HG03439 (cell line): Measurements from ENCODE around the gene AKT2.

Source experiments
- ATAC-seq: cut with Tn5 transposase; IDR thresholded peaks from one replicate; pipeline ENCODE4 v1.9.1; 2021; ENCODE audit warnings: mild to moderate bottlenecking, moderate library complexity; ENCODE audit not compliant: unreplicated experiment

The AKT2 gene

GRCh38 chr19:40254714-40255418, 30.3 kb downstream of the AKT2 start:
- no peak for ATAC-seq

GRCh38 chr19:40253611-40254092, 31.5 kb downstream of the AKT2 start:
- no peak for ATAC-seq

GRCh38 chr19:40252395-40252794, 32.8 kb downstream of the AKT2 start:
- no peak for ATAC-seq

DNA sequence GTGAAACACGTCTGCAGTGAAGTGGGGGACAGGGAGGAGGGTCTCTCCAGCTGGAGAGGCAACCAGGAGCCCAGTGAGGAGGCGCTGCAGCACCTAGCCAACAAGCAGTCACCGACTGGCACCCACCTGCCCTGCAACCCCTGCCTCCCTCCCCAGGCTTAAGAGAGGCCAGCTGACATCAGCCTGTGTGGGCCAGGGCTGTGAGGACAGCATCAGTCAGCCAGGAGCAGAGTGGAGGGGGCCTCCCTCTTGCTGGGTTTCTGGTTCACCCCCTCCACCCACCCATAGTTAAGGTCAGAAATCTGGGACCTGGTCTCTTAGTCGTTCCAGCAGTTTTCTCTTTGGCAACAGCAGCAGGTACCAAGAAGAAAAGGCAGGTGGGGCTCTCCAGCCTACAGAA, 33.2 kb downstream of the AKT2 start:
- no peak for ATAC-seq

DNA sequence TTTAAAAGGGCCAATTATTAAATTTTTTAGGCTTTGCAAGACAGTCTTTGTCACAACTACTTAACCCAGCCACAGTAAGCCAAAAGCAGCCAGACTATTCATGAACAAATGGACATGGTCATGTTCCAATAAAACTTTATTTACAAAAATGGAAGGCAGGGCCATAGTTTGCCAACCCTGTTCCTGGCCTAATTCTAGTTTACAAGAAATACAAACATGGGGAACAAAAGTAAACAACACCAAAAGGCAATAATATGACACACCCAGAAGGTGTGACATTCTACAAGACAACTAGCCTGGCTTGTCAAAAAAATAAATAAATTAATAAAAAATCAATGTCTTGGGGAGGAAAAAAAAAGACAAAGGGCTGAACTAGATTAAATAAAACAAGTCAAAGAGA, 33.9 kb downstream of the AKT2 start:
- no peak for ATAC-seq

- no peak for ATAC-seq
Observed at GRCh38 chr19:40249781-40250180, 35.4 kb downstream of the AKT2 start.

DNA sequence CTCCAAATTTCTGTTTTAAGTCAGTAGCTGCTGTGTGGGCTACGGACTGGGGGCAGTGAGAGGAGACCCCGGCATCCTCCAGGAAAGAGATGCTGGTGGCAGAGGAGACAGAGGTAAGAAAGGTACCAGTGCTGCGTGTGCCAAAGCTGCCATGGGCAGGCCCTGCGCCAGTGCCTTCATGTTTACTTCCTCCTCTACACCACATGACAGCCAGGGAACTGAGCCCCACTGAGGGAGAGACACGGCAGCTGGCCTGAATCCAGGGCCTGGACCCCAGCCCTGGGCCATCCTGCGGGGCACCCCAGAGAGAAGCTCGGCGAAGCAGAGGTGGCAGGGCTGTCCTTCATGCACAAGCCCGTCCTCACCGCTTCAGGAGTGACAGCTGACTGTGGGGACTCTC, 35.9 kb downstream of the AKT2 start:
- no peak for ATAC-seq

- no peak for ATAC-seq
Observed at GRCh38 chr19:40247735-40248262, 37.3 kb downstream of the AKT2 start.

- ATAC-seq: no peak
Observed at GRCh38 chr19:40247178-40247577, 38.0 kb downstream of the AKT2 start.

DNA sequence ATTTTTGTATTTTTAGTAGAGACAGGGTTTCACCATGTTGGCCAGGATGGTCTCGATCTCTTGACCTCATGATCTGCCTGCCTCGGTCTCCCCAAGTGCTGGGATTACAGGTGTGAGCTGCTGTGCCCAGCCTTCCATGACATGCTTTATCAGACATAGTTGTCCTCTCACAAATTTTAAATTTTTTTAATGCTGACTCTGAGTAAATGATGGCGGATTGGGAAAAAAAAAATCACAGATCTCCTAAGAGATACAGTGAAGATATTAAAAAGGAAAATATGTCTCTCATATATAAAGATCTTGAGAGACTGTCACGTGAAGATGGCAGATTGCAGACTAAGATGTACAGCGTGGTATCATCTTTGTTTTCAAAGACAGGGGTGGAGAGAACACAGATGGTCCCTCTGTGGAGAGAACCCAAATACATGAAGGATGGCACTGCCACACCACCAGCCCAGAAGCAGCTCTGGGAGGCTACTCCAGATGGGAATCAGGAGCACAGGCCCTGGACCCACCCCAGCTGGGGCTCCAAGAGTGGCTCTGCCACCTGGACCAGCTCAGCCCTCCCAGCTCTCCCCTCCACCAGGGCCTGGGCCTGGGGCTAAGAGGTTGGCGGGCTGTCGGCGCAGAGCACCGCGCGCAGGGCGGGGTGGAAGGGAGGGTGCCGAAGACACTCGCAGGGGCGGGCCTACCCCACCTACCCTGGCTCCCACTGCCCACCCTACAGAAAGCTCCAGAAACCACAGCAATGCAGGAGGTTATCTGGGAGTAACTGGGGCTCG, 38.7 kb downstream of the AKT2 start:
- no peak for ATAC-seq

DNA sequence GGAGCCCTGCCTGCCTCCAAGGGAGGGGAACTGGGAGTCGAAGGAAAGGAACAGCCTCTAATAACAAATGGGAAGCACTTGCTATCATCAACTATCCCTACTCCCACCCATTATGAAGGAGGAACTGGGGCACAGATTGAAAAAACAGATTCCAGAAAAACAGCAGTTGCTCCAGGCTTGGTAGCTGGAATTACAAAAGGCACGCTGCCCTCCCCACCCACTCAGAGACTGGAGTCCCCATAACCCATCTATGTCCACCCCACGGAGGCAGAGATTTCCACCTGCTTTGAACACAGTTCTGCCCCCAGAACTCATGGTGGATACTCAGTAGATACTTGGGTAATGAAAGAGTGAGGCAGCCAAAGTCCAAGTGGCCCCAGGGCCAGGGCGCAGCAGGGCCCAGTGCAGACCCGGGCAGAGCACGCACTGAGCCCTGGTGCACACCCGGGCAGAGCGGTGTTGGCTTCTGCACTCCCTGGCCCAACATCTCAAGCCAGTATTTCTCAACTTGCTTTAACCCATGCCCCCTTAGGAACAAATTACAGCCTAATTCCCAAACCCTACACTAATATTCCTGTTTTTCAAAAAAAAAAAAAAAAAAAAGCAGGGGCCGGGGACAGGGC, 39.5 kb downstream of the AKT2 start:
- ATAC-seq: no peak

GRCh38 chr19:40244579-40245317, 40.4 kb downstream of the AKT2 start:
- ATAC-seq: no peak

DNA sequence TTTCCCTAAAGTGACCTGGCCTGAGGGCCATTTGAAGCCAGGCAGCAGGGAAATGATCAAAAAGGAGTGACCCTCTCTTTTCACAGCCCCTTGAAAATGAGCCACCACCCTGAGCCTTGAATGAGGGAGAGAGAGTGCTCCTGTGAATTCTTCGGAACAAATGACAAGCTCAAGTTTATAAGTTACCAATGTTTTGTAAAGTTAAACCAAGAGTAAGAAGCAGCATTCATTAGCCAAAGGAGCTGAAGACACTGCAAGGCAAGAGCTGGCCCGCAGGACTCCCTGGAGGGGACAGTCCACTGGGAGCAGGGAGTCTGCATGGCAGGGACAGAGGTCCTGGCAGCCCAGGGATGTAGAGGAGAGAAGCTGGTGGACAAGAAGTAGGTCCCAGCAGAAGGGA, 42.0 kb downstream of the AKT2 start:
- no peak for ATAC-seq

DNA sequence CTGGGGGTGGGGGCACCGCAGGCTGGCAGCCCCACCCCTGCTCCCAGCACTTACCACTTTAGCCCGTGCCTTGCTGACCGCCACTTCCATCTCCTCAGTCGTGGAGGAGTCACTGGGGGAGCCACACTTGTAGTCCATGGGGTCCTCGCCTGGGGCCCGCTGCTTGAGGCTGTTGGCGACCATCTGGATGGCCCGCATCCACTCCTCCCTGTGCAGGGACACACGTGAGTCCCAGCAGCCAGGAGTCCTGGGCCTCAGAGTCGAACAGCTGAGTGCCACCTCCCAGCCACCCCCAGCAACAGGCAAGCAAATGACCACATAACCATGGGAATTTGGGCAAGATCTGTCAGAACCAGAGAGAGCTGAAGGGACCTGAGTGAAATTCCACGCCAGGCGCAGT, 42.7 kb downstream of the AKT2 start:
- ATAC-seq: no peak

GRCh38 chr19:40241809-40242384, 43.2 kb downstream of the AKT2 start:
- ATAC-seq: no peak

GRCh38 chr19:40241125-40241808, 43.9 kb downstream of the AKT2 start:
- no peak for ATAC-seq

GRCh38 chr19:40240332-40240731, 44.8 kb downstream of the AKT2 start:
- no peak for ATAC-seq

DNA sequence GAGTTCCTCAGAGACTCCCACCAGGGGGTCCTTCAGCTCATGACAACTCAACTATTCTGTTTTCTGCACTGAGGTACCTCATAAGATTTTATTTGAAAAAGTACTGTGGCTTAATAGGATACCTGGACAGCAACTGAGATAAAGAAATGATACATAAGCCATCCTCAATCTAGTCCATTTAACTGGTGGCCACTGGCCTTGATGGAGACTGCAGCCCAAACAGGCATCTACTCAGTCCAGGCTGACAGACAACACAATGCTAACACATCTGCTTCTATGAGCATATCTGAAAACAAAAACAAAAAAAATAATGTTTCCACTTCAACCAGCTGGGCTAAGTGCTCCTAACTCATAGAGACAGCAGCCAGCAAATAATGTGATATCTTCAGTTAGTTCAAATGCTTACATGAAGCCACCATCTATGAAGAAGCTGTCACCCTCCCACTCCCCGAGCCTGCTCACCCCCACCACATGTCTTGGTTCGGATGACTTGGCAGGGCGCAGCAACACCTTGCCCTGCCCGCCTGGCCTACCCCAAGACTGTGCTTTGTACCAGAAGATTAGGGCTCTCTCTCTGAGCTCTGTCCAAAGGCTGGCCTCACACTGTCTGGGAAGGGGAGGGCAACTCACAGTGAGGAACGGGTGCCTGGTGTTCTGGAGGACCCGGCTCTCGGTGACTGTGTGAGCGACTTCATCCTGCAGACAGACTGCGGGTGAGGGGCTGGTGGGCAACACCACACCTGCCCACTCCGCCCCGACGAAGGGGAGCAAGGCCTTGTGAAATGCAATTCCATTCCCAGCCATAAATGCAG, 45.5 kb downstream of the AKT2 start:
- ATAC-seq: no peak

DNA sequence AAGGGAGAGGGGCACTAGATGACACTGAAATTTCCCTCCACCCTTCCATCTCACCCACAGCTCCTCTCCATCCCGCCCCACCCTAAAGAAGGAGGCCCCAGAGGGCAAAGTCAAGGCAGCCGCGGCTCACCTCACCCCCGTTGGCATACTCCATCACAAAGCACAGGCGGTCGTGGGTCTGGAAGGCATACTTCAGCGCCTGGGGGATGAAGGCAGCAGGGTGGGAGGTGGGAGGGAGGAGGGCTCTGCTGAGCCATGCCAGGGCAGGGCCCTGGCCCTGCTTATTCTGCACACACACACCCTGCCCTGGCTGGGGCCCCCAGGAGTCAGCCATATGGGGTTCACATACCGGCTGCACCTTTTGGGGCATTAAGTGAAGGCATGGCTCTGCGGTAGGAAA, 46.4 kb downstream of the AKT2 start:
- no peak for ATAC-seq
